GM19193 (cell line): ENCODE data around the gene UGT1A3.

Experiments used
- POLR2A ChIP-seq: IDR thresholded peaks from 4 replicates; pipeline ENCODE4 v1.6.1; 2011; ENCODE audit not compliant: insufficient read depth, insufficient read length; ENCODE audit errors: extremely low read depth

UGT1A3 gene

DNA sequence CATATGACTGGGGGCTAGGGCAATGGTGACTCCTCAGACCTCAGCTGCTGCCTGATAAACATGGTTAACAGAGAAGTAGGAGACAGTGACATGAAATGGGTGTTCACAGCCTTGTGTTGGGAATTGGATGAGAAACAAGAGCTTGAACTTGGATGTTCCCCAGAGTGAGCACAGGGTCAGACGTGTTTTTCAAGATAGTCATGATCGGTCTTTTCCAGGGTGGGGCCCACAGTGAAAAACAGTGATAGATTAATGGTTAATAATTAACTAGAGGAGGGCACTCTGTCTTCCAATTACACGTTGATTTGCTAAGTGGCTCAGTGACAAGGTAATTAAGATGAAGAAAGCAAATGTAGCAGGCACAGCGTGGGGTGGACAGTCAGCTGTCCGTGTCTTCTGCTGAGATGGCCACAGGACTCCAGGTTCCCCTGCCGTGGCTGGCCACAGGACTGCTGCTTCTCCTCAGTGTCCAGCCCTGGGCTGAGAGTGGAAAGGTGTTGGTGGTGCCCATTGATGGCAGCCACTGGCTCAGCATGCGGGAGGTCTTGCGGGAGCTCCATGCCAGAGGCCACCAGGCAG is at the start of gene UGT1A3:
Gene UGT1A3 (plus strand): TSS at position 320 of the 579 bp plus-strand sequence. CDS start 85 bp downstream, at position 405.
- TF ChIP-seq POLR2A = no peak

DNA sequence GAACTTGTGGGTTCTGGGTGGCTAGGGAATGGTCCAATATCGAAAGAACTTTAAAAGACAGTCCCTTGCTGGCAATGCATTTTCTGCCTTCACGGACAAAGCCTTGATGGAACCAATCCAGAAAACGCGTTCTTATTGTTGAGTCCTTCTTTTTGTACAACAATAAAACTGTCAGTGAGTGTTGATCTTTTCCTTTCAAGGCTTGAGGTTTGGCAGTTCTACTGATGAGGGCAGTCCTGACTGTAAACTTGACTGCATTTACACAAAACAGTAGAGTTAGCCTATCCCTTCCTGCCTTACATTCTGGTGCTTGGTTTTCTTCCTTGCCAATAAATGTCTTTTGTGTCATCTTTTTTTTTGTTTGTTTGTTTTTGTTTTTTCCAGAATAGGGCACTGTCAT is 49.6 kb upstream of the UGT1A3 start:
- TF ChIP-seq POLR2A = no peak

DNA sequence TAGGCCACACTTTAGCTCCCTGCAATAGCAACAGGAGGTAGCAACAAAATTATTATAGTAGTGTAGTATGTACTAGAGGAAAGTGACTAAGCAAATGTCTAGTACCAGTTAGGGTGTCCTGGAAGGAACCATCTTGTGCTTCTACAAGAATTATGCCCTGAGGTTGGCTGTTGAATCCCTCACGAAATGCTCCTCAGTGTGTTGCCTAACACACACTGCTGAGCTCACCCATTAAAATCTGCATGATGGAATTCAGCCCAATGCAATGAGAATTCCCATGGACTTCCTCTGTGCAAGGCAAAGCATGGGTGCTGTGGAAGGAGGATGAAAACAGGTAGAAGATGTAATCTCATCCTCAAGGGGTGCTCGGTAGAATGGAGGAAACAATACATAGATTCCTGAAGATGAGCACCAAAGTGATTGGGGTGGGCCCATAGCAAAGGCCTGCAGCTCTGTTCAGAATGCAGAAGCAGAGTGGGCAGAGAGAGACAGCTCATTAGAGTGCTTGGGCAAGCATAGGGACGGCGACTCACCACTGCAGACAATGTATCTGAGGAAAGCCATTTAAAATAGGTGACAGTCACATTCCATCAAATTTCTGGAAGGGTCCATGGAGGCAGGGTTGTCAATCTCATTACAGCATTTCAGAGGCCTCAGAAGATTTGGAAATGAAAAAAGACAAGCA is 48.3 kb upstream of the UGT1A3 start:
- no peak for TF ChIP-seq POLR2A

GRCh38 chr2:233681521-233682099 is 47.2 kb upstream of the UGT1A3 start, which contains the start of gene UGT1A7:
TSS of gene UGT1A7 (plus strand) at chr2:233681901. CDS start at chr2:233681938, 37 bp downstream.
- TF ChIP-seq POLR2A = no peak

GRCh38 chr2:233684640-233685039 is 44.2 kb upstream of the UGT1A3 start:
- TF ChIP-seq POLR2A = no peak

DNA sequence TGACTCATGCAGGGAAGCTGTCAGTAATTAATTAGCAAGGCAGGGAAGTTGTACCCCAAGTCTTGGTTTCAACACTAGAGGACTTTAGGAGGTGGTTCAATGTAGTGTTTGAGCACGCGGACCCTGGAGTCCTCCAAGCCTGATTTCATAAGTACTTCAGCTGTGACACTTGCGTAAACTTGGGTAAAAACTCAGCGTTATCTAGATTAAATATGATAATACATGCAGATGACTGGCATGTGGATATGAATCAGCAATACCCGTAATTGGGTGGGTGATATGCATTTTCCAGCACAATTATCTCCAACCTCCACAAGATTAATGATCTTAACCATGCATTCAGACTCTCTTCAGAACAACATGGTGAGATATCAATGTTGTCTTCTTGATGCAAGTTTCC is 41.9 kb upstream of the UGT1A3 start:
- no peak for TF ChIP-seq POLR2A

- no peak for TF ChIP-seq POLR2A
Observed at GRCh38 chr2:233688341-233688740, 40.5 kb upstream of the UGT1A3 start.

GRCh38 chr2:233689031-233689430 is 39.8 kb upstream of the UGT1A3 start:
- TF ChIP-seq POLR2A = no peak

DNA sequence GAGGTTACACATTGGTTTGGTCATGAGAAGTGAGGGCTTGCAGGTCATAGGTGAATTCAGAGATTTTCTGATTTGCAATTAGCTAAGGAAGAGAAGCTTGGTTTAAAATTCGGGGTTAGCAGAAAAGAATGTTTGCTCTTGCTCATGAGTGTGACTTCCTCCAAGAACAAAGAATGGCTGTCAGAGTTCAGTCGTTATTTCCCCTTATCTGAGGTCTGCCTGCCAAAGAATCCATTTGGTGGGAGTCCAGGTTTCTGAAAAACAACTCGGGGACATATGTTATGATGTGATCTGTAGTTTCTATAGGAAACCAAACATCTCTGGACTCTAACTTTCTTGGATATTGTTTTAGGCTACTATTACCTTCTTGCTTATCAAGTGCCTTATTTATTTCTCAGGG is 39.3 kb upstream of the UGT1A3 start:
- no peak for TF ChIP-seq POLR2A

GRCh38 chr2:233690444-233690843 is 38.4 kb upstream of the UGT1A3 start:
- no peak for TF ChIP-seq POLR2A

DNA sequence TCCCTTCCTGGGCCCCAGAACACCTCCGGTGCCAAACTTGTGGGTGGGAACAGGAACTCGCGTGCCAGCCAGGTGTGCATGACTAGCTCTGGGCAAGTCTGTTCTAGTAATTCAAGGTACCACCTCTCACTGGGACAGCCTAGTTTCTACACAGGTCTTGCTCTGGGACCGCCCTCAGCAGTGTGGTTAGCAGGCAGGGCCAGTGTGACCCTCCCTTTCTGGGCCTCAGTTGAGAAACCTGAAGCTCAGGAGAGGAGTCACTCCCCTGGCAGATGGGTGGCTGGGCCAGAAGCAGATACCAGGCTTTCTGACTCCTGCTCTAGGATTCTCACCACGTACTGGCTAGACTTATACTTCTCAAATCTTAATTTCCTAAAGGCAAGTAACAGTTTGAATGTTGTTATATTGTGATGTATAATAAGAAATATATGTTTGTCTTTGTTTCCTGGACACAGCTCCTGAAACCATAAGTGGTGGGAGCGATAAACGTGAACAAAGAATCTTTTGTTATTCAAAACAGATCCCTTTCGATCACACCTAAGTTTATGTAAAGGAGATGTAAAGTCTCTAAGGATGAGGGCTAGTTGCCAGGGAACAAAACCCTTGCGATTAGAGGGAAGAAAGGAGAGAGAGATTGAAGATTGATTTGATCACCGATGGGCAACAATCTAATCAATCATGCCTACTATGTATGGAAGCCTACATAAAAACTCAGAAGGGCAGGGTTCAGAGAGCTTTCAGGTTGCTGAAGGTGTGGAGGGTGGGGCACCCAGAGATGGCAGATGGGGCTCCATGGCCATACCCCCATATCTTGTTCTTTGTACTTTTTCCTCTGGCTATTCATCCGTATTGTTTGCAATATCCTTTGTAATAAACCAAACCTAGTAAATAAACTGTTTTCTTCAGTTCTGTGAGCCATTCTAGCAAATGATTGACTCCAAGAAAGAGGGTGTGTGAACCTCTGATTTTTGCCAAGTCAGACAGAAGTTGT is 37.1 kb upstream of the UGT1A3 start:
- no peak for TF ChIP-seq POLR2A

- TF ChIP-seq POLR2A = no peak
Observed at GRCh38 chr2:233692648-233693047, 36.2 kb upstream of the UGT1A3 start, which contains the start of gene UGT1A6. TSS of gene UGT1A6 (plus strand) at chr2:233692890. CDS start at chr2:233693005, 115 bp downstream.

DNA sequence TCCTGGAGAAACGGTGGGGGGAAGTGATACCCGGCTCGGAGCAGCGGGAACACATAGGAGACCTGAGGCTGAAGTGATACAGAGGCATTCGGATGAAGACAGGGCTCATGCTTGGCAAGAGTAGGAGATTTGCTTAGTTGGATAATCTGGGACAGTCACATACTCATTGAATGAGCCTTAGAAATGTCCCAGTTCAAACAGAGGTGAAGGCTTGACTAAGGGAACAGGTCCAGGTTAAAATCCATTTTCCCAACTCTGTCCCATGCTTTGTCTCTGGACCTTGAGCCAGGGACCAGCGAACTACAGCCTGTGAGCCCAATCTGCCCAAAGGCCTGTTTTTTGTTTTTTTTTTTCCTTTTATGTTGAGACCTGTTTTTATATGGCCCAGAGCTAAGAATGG is 34.9 kb upstream of the UGT1A3 start:
- no peak for TF ChIP-seq POLR2A

DNA sequence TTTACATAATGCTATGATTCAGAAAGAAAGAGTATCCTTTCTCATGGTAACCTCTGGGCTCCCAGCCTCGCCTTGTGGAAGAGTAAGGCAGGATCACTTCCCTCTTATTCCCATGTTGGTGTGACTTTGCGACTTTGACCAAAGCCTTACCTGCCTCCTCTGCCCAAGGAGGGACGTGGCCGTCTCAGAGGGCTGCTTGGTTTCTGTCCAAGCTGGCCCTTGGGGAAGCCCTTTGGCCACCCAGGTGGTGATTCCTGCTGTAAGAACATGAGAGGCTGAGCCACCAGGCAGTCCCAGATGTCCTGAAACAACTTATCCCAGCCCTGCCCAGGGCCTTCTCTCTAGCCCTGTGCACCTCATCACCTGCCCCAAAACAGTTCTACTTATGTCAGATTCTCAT is 30.1 kb upstream of the UGT1A3 start:
- TF ChIP-seq POLR2A = no peak
